Measurements from ENCODE around the gene SPDYE16.

DNA sequence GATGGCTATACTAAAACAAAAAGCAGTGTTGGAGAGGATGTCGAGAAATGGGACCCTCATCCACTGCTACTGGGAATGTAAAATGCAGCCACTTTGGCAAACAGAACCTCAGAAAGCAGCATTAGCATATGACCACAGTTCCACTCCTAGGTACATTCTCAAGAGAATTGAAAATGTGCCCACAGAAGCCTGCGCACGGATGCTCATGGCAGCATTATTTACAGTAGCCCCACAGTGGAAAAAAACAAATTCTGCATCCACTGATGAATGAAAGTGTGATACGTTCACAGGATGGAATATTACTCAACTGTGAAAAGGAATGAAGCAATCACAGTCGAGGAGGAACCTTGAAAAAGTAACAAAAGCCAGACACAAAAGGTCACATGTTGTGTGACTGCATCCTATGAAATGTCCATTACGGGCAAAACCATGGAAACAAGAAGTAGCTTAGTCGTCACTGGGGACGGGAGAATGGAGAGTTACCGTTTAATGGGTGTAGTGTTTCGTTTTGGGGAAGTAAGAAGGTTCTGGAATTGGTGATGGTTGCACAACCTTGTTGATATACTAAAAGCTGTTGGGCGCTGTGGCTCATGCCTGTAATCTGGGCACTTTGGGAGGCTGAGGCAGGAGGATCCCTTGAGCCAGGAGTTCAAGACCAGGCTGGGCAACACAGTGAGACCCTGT is 35.2 kb downstream of the SPDYE16 start:
- no peak for TF ChIP-seq POLR2A (IDR thresholded peaks at IDR 0.05)
- TF ChIP-seq, protein P1, sequence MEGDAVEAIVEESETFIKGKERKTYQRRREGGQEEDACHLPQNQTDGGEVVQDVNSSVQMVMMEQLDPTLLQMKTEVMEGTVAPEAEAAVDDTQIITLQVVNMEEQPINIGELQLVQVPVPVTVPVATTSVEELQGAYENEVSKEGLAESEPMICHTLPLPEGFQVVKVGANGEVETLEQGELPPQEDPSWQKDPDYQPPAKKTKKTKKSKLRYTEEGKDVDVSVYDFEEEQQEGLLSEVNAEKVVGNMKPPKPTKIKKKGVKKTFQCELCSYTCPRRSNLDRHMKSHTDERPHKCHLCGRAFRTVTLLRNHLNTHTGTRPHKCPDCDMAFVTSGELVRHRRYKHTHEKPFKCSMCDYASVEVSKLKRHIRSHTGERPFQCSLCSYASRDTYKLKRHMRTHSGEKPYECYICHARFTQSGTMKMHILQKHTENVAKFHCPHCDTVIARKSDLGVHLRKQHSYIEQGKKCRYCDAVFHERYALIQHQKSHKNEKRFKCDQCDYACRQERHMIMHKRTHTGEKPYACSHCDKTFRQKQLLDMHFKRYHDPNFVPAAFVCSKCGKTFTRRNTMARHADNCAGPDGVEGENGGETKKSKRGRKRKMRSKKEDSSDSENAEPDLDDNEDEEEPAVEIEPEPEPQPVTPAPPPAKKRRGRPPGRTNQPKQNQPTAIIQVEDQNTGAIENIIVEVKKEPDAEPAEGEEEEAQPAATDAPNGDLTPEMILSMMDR (IDR thresholded peaks at IDR 0.05): no peak
- TF ChIP-seq POLR2AphosphoS5 (IDR thresholded peaks at IDR 0.05): no peak
